B cell (primary cell): ENCODE measurements around the gene AVPR1B. TPM values are rescaled to one million over a fixed set of nuclear protein-coding genes. Genes with fewer than 3 reads are reported as not detected.

ENCODE experiments used
- ATAC-seq: fragments of 200-7000 bp; cut with Tn5 transposase; one replicate; pipeline ENCODE4 v1.10.0; 2021; ENCODE audit warnings: low read depth, mild to moderate bottlenecking, moderate number of reproducible peaks, moderate library complexity
- CTCF ChIA-PET: fragments of 350-600 bp; sonication (Branson Sonifier 250); formaldehyde crosslinking; loops from one replicate; lab custom pipeline; 2021; ENCODE audit warnings: antibody characterized with exemption, inconsistent platforms; lab: Charles Lee
- POLR2A ChIA-PET: fragments of 350-600 bp; sonication (Branson Sonifier 250); formaldehyde crosslinking; loops from one replicate; lab custom pipeline; 2021; ENCODE audit warnings: antibody characterized with exemption; lab: Charles Lee
- DNase-seq: peaks from one replicate; pipeline ENCODE4 v3.0.0; 2013
- H2AFZ ChIP-seq: 2 replicates; pipeline ENCODE4 v1.6.1; 2012; ENCODE audit warnings: mild to moderate bottlenecking, low read depth, low read length; ENCODE audit not compliant: insufficient read depth, poor library complexity, severe bottlenecking
- H3K27ac ChIP-seq, 2 donors: 1 replicate in 1 of 2; 2 replicates in 1 of 2; pipeline ENCODE4 v1.5.1; 2012 to 2013; ENCODE audit warnings: low read length in 2 of 2, mild to moderate bottlenecking in 2 of 2, moderate library complexity in 1 of 2
- H3K27me3 ChIP-seq, 4 experiments: fragments of 200-600 bp in 1 of 4; sonication (generic) in 1 of 4; replicated peaks in 1 of 4; 1 replicate in 2 of 4; 2 replicates in 2 of 4; pipeline versions ENCODE4 v1.6.1 to v1.7.0; 2013 to 2016; ENCODE audit warnings: low read length in 3 of 4, mild to moderate bottlenecking in 2 of 4, mixed read lengths in 1 of 4, moderate library complexity in 1 of 4; ENCODE audit not compliant: insufficient read depth in 4 of 4, control insufficient read depth in 3 of 4; ENCODE audit errors: control extremely low read depth in 1 of 4
- H3K36me3 ChIP-seq, 2 experiments: replicated peaks in 1 of 2; 1 replicate in 1 of 2; 2 replicates in 1 of 2; pipeline versions ENCODE4 v1.6.1 to v1.7.1; 2013; ENCODE audit warnings: low read length in 1 of 2; ENCODE audit not compliant: insufficient read depth in 2 of 2, control insufficient read depth in 1 of 2; ENCODE audit errors: control extremely low read depth in 1 of 2, extremely low read depth in 1 of 2
- H3K4me1 ChIP-seq, 2 donors: fragments of 200-600 bp in 1 of 2; sonication (generic) in 1 of 2; 1 replicate in 1 of 2; 2 replicates in 1 of 2; pipeline versions ENCODE4 v1.5.1 to v1.6.1; 2013 to 2017; ENCODE audit warnings: low read length in 2 of 2; ENCODE audit not compliant: control insufficient read depth in 2 of 2, insufficient read depth in 2 of 2
- H3K4me2 ChIP-seq: replicated peaks from 2 replicates; pipeline ENCODE3; 2012; ENCODE audit warnings: mild to moderate bottlenecking, low read depth, low read length; ENCODE audit not compliant: poor library complexity, severe bottlenecking
- H3K4me3 ChIP-seq, 5 experiments: fragments of 200-600 bp in 1 of 5; sonication (generic) in 1 of 5; 1 replicate in 3 of 5; 2 replicates in 2 of 5; pipeline versions ENCODE4 v1.5.1 to v1.7.0; 2011 to 2016; ENCODE audit warnings: low read length in 4 of 5, mild to moderate bottlenecking in 4 of 5, low read depth in 2 of 5, control low read depth in 1 of 5, moderate library complexity in 1 of 5; ENCODE audit not compliant: insufficient read depth in 1 of 5; ENCODE audit errors: control extremely low read depth in 1 of 5, extremely low read depth in 1 of 5
- H3K79me2 ChIP-seq: fragments of 200-600 bp; sonication (generic); one replicate; pipeline ENCODE4 v1.6.0; 2016; ENCODE audit warnings: low read length; ENCODE audit not compliant: control insufficient read depth, insufficient read depth
- H3K9ac ChIP-seq: fragments of 200-600 bp; sonication (generic); 2 replicates; pipeline ENCODE4 v1.6.1; 2017; ENCODE audit warnings: mild to moderate bottlenecking, low read length, moderate library complexity
- H3K9me3 ChIP-seq, 3 donors: one replicate each; pipeline versions ENCODE4 v1.6.1 to v1.7.1; 2013; ENCODE audit warnings: low read length in 2 of 3; ENCODE audit not compliant: control insufficient read depth in 2 of 3, insufficient read depth in 1 of 3; ENCODE audit errors: control extremely low read depth in 1 of 3
- H4K20me1 ChIP-seq: 2 replicates; pipeline ENCODE4 v1.6.0; 2012; ENCODE audit warnings: mild to moderate bottlenecking, low read length; ENCODE audit not compliant: insufficient read depth, control insufficient read depth, poor library complexity, severe bottlenecking
- H3K27ac Mint-ChIP-seq: one replicate; pipeline ENCODE4 v1.8.0; 2021; ENCODE audit warnings: mixed read lengths
- H3K27me3 Mint-ChIP-seq: one replicate; pipeline ENCODE4 v1.8.0; 2021; ENCODE audit warnings: mixed read lengths
- H3K4me1 Mint-ChIP-seq: one replicate; pipeline ENCODE4 v1.8.0; 2021; ENCODE audit warnings: mixed read lengths
- H3K4me3 Mint-ChIP-seq: one replicate; pipeline ENCODE4 v1.8.0; 2021; ENCODE audit warnings: mixed read lengths
- H3K9me3 Mint-ChIP-seq: one replicate; pipeline ENCODE4 v1.8.0; 2022; ENCODE audit warnings: mixed read lengths; ENCODE audit not compliant: insufficient read depth
- EZH2 ChIP-seq: IDR thresholded peaks from 2 replicates; pipeline ENCODE4 v1.6.1; 2012; ENCODE audit warnings: borderline replicate concordance, low read depth, mild to moderate bottlenecking, moderate library complexity, low read length; ENCODE audit not compliant: insufficient read depth, poor library complexity, severe bottlenecking
- WGBS: methylation state at CpG from one replicate; pipeline ENCODE4 v1.1.5; 2013; ENCODE audit warnings: missing lambda C conversion rate; ENCODE audit not compliant: insufficient coverage; 5-methylcytosine and 5-hydroxymethylcytosine counted together
- intact Hi-C: fragments of 100-400 bp; cut with micrococcal nuclease; formaldehyde crosslinking; loops from one replicate; pipeline ENCODE4 v1.10.0; 2022
- polyA plus RNA-seq: library from polyadenylated mRNA; depleted of rRNA; stranded (reverse); fragments of >200 nt; gene quantifications from 2 replicates; pipeline ENCODE4 v1.2.3, GENCODE V29; 2012
- total RNA-seq, 2 donors: library from RNA; stranded (reverse); fragments of 120-200 nt in 1 of 2; gene quantifications; 1 replicate in 1 of 2; 2 replicates in 1 of 2; pipeline versions ENCODE4 v1.2.3 to v1.2.4, GENCODE V29; 2013 to 2022
- TF ChIP-seq, protein P1 (sequence below): fragments of 200-600 bp; IDR thresholded peaks from one replicate; pipeline ENCODE4 v1.8.0; 2022; ENCODE audit warnings: antibody characterized with exemption, mild to moderate bottlenecking

AVPR1B gene
- total and polyA plus RNA-seq, 2 donors (not counting 1 experiment from before 2014, with no cell fraction given) = 0.59 TPM; not detected in 1

- H3K79me2 ChIP-seq = peaks cover 27% of the 10 kb centered on the region
- Mint-ChIP-seq H3K9me3 (no peaks in the 10 kb centered on the region), H3K27me3 (no peaks in the 10 kb centered on the region), H3K4me3 (no peak overlapping the region), H3K27ac (peak overlapping the region; percentile 71), H3K4me1 (peaks cover 68% of the 10 kb centered on the region)
- no peak for ATAC-seq
- H3K4me2 ChIP-seq = no peak overlapping the region
- intact Hi-C loops = no loop called here
- ChIA-PET CTCF (interaction anchor here (0.9 to 1.2 kb wide), 2 partner anchors 14 to 32 kb away, joined by 3 to 10 read pairs; no protein-coding TSS in a partner anchor), POLR2A (interaction anchor here (1.1 kb wide), 1 partner anchor 31 kb away, joined by 3 read pairs; no protein-coding TSS in a partner anchor)
- peak overlapping the region in 1 of 2 donors; percentile 23 for H3K27ac ChIP-seq
- TF ChIP-seq, protein P1, sequence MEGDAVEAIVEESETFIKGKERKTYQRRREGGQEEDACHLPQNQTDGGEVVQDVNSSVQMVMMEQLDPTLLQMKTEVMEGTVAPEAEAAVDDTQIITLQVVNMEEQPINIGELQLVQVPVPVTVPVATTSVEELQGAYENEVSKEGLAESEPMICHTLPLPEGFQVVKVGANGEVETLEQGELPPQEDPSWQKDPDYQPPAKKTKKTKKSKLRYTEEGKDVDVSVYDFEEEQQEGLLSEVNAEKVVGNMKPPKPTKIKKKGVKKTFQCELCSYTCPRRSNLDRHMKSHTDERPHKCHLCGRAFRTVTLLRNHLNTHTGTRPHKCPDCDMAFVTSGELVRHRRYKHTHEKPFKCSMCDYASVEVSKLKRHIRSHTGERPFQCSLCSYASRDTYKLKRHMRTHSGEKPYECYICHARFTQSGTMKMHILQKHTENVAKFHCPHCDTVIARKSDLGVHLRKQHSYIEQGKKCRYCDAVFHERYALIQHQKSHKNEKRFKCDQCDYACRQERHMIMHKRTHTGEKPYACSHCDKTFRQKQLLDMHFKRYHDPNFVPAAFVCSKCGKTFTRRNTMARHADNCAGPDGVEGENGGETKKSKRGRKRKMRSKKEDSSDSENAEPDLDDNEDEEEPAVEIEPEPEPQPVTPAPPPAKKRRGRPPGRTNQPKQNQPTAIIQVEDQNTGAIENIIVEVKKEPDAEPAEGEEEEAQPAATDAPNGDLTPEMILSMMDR = no peak
- TF ChIP-seq EZH2 = no peak
- H3K36me3 ChIP-seq = peaks cover 10 to 16% of the 10 kb centered on the region in 2 experiments
- peaks cover 44 to 59% of the 10 kb centered on the region in 2 donors for H3K4me1 ChIP-seq
- WGBS = 51% methylated on average over 3 of the region's 6 CpGs
- H3K9me3 ChIP-seq = peaks cover 0 to 1% (median 0%) of the 10 kb centered on the region in 3 donors
- no peak overlapping the region for H2AFZ ChIP-seq
- no peaks in the 10 kb centered on the region for H4K20me1 ChIP-seq
- no peak for DNase-seq
- no peaks in the 10 kb centered on the region for H3K27me3 ChIP-seq
- H3K9ac ChIP-seq = no peak overlapping the region
- H3K4me3 ChIP-seq = no peak overlapping the region
These were observed 54.7 kb downstream of the AVPR1B start for GRCh38 chr1:206062464-206062863.

- TF ChIP-seq, protein P1 = no peak
- no peak for TF ChIP-seq EZH2
- H3K27me3 ChIP-seq = no peaks in the 10 kb centered on the region
- no peak for ATAC-seq
- intact Hi-C loops = no loop called here
- H3K4me3 ChIP-seq = no peak overlapping the region
- Mint-ChIP-seq H3K27me3 (no peaks in the 10 kb centered on the region), H3K4me1 (peaks cover 63% of the 10 kb centered on the region), H3K27ac (peak overlapping the region; percentile 38), H3K9me3 (no peaks in the 10 kb centered on the region), H3K4me3 (no peak overlapping the region)
- no CpG with 5 or more reads among the region's 3 CpGs for WGBS
- peaks cover 10 to 16% of the 10 kb centered on the region in 2 experiments for H3K36me3 ChIP-seq
- H3K4me2 ChIP-seq = no peak overlapping the region
- no peak overlapping the region for H2AFZ ChIP-seq
- H3K79me2 ChIP-seq = peaks cover 31% of the 10 kb centered on the region
- no peak overlapping the region for H3K27ac ChIP-seq
- H3K9me3 ChIP-seq = peaks cover 0 to 1% (median 0%) of the 10 kb centered on the region in 3 donors
- DNase-seq = no peak
- POLR2A ChIA-PET = interaction anchor here (1.2 kb wide), 1 partner anchor 19 kb away, joined by 3 read pairs; no protein-coding TSS in a partner anchor
- H3K9ac ChIP-seq = no peak overlapping the region
- H3K4me1 ChIP-seq = peaks cover 28 to 43% of the 10 kb centered on the region in 2 donors
- CTCF ChIA-PET = interaction anchor here (0.6 to 3.3 kb wide), 5 partner anchors 9 to 84 kb away, joined by 3 to 27 read pairs (median 4); no protein-coding TSS in a partner anchor
- no peaks in the 10 kb centered on the region for H4K20me1 ChIP-seq
These were observed 56.3 kb downstream of the AVPR1B start for GRCh38 chr1:206060844-206061243.
